ENCODE measurements around the gene CLEC3B.

DNA sequence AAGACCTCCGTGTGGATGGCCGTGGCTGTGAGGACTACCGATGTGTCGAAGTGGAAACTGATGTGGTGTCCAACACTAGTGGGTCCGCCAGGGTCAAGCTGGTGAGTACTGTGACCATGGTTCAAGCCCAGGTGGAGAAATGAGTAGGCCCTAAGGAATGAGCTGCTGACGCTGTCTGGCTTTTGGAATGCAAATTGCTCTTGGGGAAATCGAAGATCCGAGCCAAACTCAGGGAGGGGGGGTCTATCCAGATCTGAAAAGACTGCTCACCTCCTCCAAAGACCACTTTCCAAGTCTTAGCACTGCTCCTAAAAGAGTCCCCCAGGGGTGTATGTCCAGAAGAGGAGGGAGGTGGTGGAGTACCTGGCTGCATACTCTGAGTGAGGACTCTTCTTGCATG lies 37.0 kb upstream of the CLEC3B start:
- TF ChIP-seq, protein P1, sequence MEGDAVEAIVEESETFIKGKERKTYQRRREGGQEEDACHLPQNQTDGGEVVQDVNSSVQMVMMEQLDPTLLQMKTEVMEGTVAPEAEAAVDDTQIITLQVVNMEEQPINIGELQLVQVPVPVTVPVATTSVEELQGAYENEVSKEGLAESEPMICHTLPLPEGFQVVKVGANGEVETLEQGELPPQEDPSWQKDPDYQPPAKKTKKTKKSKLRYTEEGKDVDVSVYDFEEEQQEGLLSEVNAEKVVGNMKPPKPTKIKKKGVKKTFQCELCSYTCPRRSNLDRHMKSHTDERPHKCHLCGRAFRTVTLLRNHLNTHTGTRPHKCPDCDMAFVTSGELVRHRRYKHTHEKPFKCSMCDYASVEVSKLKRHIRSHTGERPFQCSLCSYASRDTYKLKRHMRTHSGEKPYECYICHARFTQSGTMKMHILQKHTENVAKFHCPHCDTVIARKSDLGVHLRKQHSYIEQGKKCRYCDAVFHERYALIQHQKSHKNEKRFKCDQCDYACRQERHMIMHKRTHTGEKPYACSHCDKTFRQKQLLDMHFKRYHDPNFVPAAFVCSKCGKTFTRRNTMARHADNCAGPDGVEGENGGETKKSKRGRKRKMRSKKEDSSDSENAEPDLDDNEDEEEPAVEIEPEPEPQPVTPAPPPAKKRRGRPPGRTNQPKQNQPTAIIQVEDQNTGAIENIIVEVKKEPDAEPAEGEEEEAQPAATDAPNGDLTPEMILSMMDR (IDR thresholded peaks at IDR 0.05; ENCODE audit: low read length) = no peak
- TF ChIP-seq EZH2 (IDR thresholded peaks at IDR 0.05; ENCODE audit: borderline replicate concordance, low read length) = no peak
